Heart right ventricle (tissue), 16 donors: ENCODE measurements around the gene MAD1L1. TPM values are rescaled to one million over a fixed set of nuclear protein-coding genes. Genes with fewer than 3 reads are reported as not detected.

Experiments used
- ATAC-seq, 8 donors: fragments of 200-7000 bp; cut with Tn5 transposase; one replicate each; pipeline ENCODE4 v1.9.1; 2020; ENCODE audit warnings: mild to moderate bottlenecking in 8 of 8, moderate library complexity in 8 of 8, moderate number of reproducible peaks in 1 of 8
- DNase-seq, 2 donors: peaks; one replicate each; pipeline ENCODE4 v3.0.0-alpha.2; 2020
- H3K27ac ChIP-seq, 10 donors: fragments of 200-600 bp; sonication (generic) in 2 of 10; one replicate each; pipeline versions ENCODE4 v1.5.0 to v1.8.0; 2020 to 2022; ENCODE audit warnings: mild to moderate bottlenecking in 3 of 10
- H3K27me3 ChIP-seq, 7 donors: fragments of 200-600 bp; one replicate each; pipeline ENCODE4 v1.8.0; 2021 to 2022; ENCODE audit warnings: mild to moderate bottlenecking in 2 of 7
- H3K36me3 ChIP-seq, 9 donors: fragments of 200-600 bp; sonication (generic) in 1 of 9; one replicate each; pipeline versions ENCODE4 v1.5.0 to v1.8.0; 2020 to 2022; ENCODE audit warnings: mild to moderate bottlenecking in 2 of 9
- H3K4me1 ChIP-seq, 9 donors: fragments of 200-600 bp; sonication (generic) in 1 of 9; one replicate each; pipeline versions ENCODE4 v1.5.0 to v1.8.0; 2020 to 2022; ENCODE audit warnings: mild to moderate bottlenecking in 4 of 9
- H3K4me3 ChIP-seq, 10 donors: fragments of 200-600 bp; sonication (generic) in 2 of 10; one replicate each; pipeline versions ENCODE4 v1.5.0 to v1.8.0; 2020 to 2022; ENCODE audit warnings: mild to moderate bottlenecking in 7 of 10, moderate library complexity in 2 of 10
- H3K9me3 ChIP-seq, 11 donors: fragments of 200-600 bp in 10 of 11; sonication (generic) in 2 of 11; one replicate each; pipeline versions ENCODE4 v1.5.0 to v1.8.0; 2013 to 2022; ENCODE audit warnings: mild to moderate bottlenecking in 2 of 11, control low read depth in 1 of 11, moderate library complexity in 1 of 11
- WGBS, 2 donors: extraction: QIAGEN DNeasy Blood & Tissue Kit; methylation state at CpG; one replicate each; pipeline ENCODE4 v1.1.7; 2013; ENCODE audit warnings: inconsistent platforms in 1 of 2; 5-methylcytosine and 5-hydroxymethylcytosine counted together
- intact Hi-C, 10 donors: fragments of 100-400 bp; cut with DNase I; formaldehyde crosslinking; loops; one replicate each; pipeline versions ENCODE4 v1.11.1 to v1.14.2; 2022
- polyA plus RNA-seq, 2 donors: library from polyadenylated mRNA; stranded (reverse); fragments of 200-250 nt; gene quantifications; one replicate each; pipeline ENCODE4 v1.2.3, GENCODE V29; 2013
- total RNA-seq, 10 donors: library from RNA; stranded (reverse); fragmentation: NEBNext Ultra II Directional in 3 of 10; extraction: Animal tissue kit (Norgen Biotek cat#: 25700) in 3 of 10; gene quantifications; one replicate each; pipeline versions ENCODE4 v1.2.1 to v1.2.4, GENCODE V29; 2021 to 2023
- TF ChIP-seq, protein P1 (sequence below), 9 donors: fragments of 200-600 bp; sonication (generic) in 2 of 9; IDR thresholded peaks; one replicate each; pipeline versions ENCODE4 v1.5.0 to v1.8.0; 2021 to 2022; ENCODE audit warnings: antibody characterized with exemption in 9 of 9, mild to moderate bottlenecking in 5 of 9, moderate library complexity in 1 of 9
- donor health status: Arrhythmogenic right ventricular cardiomyopathy.
- donor health status: ischemic (EF 13 %, LVEDD 7.1; RV severe dilation, severe dysfunction).
- donor health status: healthy with polysubstance abuse.
- donor health status: DM: no; HTN: yes; CAD: no.
- donor health status: DM: no; HTN: no; CAD: no.
- donor health status: ischemic (EF 25% LVEDD 6.9; RV normal size, moderate dysfunction).
- donor health status: ischemic (EF 25% LVEDD 5.7; RV mildly dilated, moderate dysfunction).
- donor health status: healthy.
- donor health status: DM: yes; HTN: yes; CAD: no.
- donor health status: Ischemic cardiomyopathy.
- donor health status: ischemic (EF 35%, LVEDD 5.7; RV mildly dilated, moderate dysfunction).
- donor health status: nonischemic (EF 11% LVEDD 7.7; RV severe dilation, severe dysfunction).
- donor health status: DM: yes; HTN: yes; CAD: no.
- donor health status: PGD.
- donor health status: ischemic (EF 29% LVEDD 5.4; RV normal size, mild dysfunction).
- donor health status: nonischemic (EF 23%, LVEDD 6.1; RV moderate dilation, normal function).

Gene MAD1L1
- total and polyA plus RNA-seq, 12 donors, result 13.8 to 46.8 (median 20.2) TPM

DNA sequence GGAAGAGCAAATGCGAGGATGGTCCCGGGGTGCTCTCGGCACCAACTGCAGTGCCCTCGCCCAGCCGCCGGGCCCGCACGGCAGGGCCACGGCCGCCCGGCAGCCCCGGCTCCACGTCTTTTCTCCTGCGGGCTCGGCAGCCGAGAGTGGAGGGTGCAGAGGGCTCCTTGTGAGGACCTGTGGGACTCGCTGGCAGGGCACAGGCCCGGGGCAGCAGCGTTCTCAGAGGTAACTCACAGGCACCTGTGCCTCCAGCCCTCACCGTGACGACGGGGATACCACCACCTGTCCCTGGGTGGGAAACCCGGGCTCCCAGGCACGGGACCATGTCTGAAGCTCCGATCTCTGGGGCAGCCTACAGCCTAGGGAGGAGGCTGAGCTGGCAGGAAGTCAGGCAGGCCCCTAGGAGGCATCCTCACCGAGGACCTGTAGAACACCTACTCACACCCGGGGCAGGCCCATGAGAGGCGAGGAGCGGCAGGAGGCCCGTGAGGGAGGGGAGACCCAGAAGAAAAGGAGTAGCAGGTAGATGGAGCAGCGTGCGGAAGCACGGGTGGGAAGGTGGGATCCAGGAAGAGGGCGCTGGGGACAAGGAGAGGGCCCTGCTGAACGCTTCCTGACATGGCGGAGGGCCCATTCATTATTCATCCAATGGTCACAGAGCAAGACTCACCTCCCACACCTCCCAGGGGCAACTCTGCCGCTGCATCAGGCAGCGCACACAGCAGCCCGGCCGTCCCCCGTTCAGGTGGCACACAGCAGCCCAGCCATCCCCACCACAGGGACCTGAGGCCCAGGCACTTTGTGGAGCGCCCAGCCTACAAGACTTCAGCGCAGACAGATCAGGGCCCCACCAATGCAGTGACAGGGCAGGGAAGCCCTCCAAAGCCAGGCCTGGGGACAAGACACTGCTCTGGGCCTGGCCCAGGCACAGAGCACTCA, 244.9 kb downstream of the MAD1L1 start:
- Histone ChIP-seq H3K36me3 (peaks cover 0 to 4% (median 0%) of the 10 kb centered on the region in 9 donors), H3K4me3 (no peak overlapping the region), H3K27ac (no peak overlapping the region), H3K27me3 (no peaks in the 10 kb centered on the region), H3K4me1 (peaks cover 0 to 19% (median 8%) of the 10 kb centered on the region in 9 donors), H3K9me3 (no peaks in the 10 kb centered on the region)
- ATAC-seq (peak in 2 of 8 donors; percentile 23 to 39), DNase-seq (peak in 1 of 2 donors; percentile 9)
- intact Hi-C loops, result no loop called here
- TF ChIP-seq, protein P1, sequence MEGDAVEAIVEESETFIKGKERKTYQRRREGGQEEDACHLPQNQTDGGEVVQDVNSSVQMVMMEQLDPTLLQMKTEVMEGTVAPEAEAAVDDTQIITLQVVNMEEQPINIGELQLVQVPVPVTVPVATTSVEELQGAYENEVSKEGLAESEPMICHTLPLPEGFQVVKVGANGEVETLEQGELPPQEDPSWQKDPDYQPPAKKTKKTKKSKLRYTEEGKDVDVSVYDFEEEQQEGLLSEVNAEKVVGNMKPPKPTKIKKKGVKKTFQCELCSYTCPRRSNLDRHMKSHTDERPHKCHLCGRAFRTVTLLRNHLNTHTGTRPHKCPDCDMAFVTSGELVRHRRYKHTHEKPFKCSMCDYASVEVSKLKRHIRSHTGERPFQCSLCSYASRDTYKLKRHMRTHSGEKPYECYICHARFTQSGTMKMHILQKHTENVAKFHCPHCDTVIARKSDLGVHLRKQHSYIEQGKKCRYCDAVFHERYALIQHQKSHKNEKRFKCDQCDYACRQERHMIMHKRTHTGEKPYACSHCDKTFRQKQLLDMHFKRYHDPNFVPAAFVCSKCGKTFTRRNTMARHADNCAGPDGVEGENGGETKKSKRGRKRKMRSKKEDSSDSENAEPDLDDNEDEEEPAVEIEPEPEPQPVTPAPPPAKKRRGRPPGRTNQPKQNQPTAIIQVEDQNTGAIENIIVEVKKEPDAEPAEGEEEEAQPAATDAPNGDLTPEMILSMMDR (IDR thresholded peaks at IDR 0.05), result no peak
- 92 to 98% methylated on average over 38 to 43 of the region's 43 CpGs for WGBS, 2 donors

DNA sequence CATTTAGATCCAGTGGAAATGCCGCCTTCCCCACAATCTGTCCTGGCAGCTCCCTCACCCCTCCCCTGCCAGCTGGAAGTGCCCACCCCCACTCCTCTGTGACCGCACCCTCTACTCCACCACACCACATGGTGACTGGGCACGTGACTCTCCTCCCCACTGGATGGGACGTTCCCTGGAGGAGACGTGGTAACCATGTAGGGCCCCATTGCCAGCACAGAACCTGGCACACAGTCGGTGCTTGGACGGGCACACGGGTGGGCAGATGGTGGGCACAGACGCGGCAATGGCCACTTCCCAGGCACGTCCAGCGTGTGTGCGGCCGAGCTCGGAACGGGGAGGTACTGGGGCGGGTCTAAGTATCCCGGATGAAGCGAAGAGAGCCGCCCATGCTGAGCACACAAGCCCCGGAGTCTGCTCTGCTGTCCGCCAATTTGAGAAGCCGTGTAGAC, 245.6 kb downstream of the MAD1L1 start:
- DNase-seq (peak in 1 of 2 donors; percentile 8), ATAC-seq (peak in 1 of 8 donors; percentile 26)
- H3K27me3 ChIP-seq, result no peaks in the 10 kb centered on the region
- H3K4me1 ChIP-seq, result peaks cover 0 to 12% (median 5%) of the 10 kb centered on the region in 9 donors
- H3K4me3 ChIP-seq, result no peak overlapping the region
- intact Hi-C loops, result no loop called here
- TF ChIP-seq, protein P1 (IDR thresholded peaks at IDR 0.05), result no peak
- H3K9me3 ChIP-seq, result no peaks in the 10 kb centered on the region
- WGBS, 2 donors, result 97 to 98% methylated on average over 23 of the region's 23 CpGs
- peak overlapping the region in 1 of 10 donors; percentile 13 for H3K27ac ChIP-seq
- H3K36me3 ChIP-seq, result peaks cover 0 to 4% (median 0%) of the 10 kb centered on the region in 9 donors

DNA sequence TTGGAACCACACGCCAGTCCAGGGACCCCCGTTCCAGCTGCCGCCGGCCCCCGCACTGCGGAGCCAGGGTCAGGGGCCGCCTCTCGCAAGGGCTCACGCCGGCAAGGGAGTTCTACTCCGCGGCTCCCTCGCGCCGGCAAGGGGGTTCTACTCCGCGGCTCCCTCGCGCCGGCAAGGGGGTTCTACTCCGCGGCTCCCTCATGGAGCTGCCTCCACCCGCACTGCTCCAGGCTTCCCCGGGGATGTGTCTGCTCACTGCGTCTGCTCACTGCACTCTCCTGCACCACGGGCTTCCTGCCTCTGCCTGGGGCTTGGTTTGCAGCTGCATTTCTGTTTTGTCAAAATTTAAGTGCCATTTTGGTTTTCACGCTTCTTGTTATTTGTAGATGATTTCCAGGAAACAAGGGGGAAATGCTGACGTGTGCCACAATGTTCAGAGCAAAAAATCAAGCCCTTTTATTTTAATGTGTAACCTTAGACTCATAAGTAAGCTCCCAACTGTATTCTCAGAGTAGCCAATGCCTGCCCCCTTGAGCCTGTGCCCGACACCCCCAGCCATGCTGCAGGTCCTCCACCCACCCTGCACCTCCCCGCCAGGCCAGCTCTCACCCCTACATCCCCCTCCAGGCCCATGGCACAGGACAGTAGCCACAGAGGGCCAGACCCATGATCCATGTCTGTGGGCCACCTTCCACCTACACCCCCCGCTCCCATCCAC, 246.2 kb downstream of the MAD1L1 start:
- H3K9me3 ChIP-seq, result no peaks in the 10 kb centered on the region
- H3K4me1 ChIP-seq, result peaks cover 0 to 10% (median 4%) of the 10 kb centered on the region in 9 donors
- intact Hi-C loops, result no loop called here
- H3K4me3 ChIP-seq, result no peak overlapping the region
- peak overlapping the region in 1 of 10 donors; percentile 13 for H3K27ac ChIP-seq
- peaks cover 0 to 4% (median 0%) of the 10 kb centered on the region in 9 donors for H3K36me3 ChIP-seq
- DNase-seq, result peak in 1 of 2 donors; percentile 8
- WGBS, 2 donors, result 96 to 97% methylated on average over 31 of the region's 31 CpGs
- no peaks in the 10 kb centered on the region for H3K27me3 ChIP-seq
- TF ChIP-seq, protein P1 (IDR thresholded peaks at IDR 0.05), result no peak
- no peak for ATAC-seq

DNA sequence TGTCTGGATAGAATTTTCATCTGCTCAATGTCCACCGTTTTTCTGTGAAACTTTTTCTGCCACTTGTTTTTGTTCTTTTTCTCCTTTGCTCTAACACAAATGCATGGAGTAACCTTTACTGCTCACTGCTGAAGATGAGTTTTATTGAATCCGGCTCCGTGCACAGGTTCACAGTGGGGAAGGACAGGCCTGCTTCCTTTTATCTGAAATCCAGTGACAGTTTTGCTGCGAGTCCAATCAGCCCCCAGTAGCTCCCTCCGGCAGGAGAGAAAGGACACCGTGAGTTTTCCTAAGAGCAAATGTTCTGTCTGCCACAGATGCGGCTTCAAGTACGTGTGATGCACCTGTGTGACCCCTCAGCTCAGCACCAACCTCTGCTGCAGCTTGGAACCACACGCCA, 246.8 kb downstream of the MAD1L1 start:
- Histone ChIP-seq H3K36me3 (peaks cover 0 to 4% (median 0%) of the 10 kb centered on the region in 9 donors), H3K4me3 (no peak overlapping the region), H3K27me3 (no peaks in the 10 kb centered on the region), H3K27ac (no peak overlapping the region), H3K9me3 (no peaks in the 10 kb centered on the region), H3K4me1 (peaks cover 0 to 10% (median 4%) of the 10 kb centered on the region in 9 donors)
- 94 to 97% methylated on average over 9 of the region's 9 CpGs for WGBS, 2 donors
- no peak for DNase-seq
- TF ChIP-seq, protein P1 (IDR thresholded peaks at IDR 0.05), result no peak
- ATAC-seq, result no peak
- intact Hi-C loops, result no loop called here
